Loucy (cell line): ENCODE results near the gene ADARB1.

ENCODE experiments used
- H2AFZ ChIP-seq: fragments of 200-600 bp; sonication (generic); 2 replicates; pipeline ENCODE4 v1.6.0; 2016; ENCODE audit warnings: antibody characterized with exemption, mild to moderate bottlenecking, low read length, moderate library complexity
- H3F3A ChIP-seq: fragments of 200-600 bp; 2 replicates; pipeline ENCODE4 v1.6.0; 2016; ENCODE audit warnings: antibody characterized with exemption, low read depth, mild to moderate bottlenecking
- H3K27me3 ChIP-seq: fragments of 200-600 bp; sonication (generic); 2 replicates; pipeline ENCODE4 v1.6.1; 2014; ENCODE audit warnings: low read length, mild to moderate bottlenecking; ENCODE audit not compliant: insufficient read depth, poor library complexity, severe bottlenecking
- H3K36me3 ChIP-seq: fragments of 200-600 bp; sonication (generic); 2 replicates; pipeline ENCODE4 v1.6.1; 2016; ENCODE audit warnings: low read length; ENCODE audit not compliant: insufficient read depth
- H3K4me1 ChIP-seq: fragments of 200-600 bp; sonication (generic); 2 replicates; pipeline ENCODE4 v1.5.1; 2014; ENCODE audit warnings: low read length, mild to moderate bottlenecking; ENCODE audit not compliant: insufficient read depth, poor library complexity, severe bottlenecking
- H3K4me2 ChIP-seq: fragments of 200-600 bp; sonication (generic); 2 replicates; pipeline ENCODE4 v1.6.0; 2014; ENCODE audit warnings: antibody characterized with exemption, low read length, low read depth, mild to moderate bottlenecking; ENCODE audit not compliant: poor library complexity, severe bottlenecking
- H3K4me3 ChIP-seq: fragments of 200-600 bp; sonication (generic); 2 replicates; pipeline ENCODE4 v1.5.1; 2014; ENCODE audit warnings: low read length, mild to moderate bottlenecking, mixed read lengths; ENCODE audit not compliant: poor library complexity, severe bottlenecking
- H3K79me2 ChIP-seq: fragments of 200-600 bp; sonication (generic); 2 replicates; pipeline ENCODE4 v1.6.1; 2014; ENCODE audit warnings: low read length; ENCODE audit not compliant: insufficient read depth
- H3K9ac ChIP-seq: fragments of 200-600 bp; sonication (generic); 2 replicates; pipeline ENCODE4 v1.6.0; 2014; ENCODE audit warnings: mild to moderate bottlenecking, low read depth, low read length, moderate library complexity; ENCODE audit not compliant: poor library complexity, severe bottlenecking
- H3K9me2 ChIP-seq: fragments of 200-600 bp; sonication (generic); replicated peaks from 2 replicates; pipeline ENCODE4 v1.6.1; 2016; ENCODE audit warnings: low read depth, low read length, mixed read lengths
- H3K9me3 ChIP-seq: fragments of 200-600 bp; sonication (generic); 2 replicates; pipeline ENCODE4 v1.6.1; 2014; ENCODE audit warnings: mild to moderate bottlenecking, antibody characterized with exemption, low read length, low read depth; ENCODE audit not compliant: insufficient read depth
- H4K20me1 ChIP-seq: fragments of 200-600 bp; sonication (generic); 2 replicates; pipeline ENCODE4 v1.6.0; 2014; ENCODE audit warnings: antibody characterized with exemption, low read length, mild to moderate bottlenecking; ENCODE audit not compliant: insufficient read depth, poor library complexity, severe bottlenecking
- EZH2phosphoT487 ChIP-seq: fragments of 200-600 bp; IDR thresholded peaks from 2 replicates; pipeline ENCODE4 v1.6.1; 2018; ENCODE audit warnings: antibody characterized with exemption, mild to moderate bottlenecking, moderate library complexity, borderline replicate concordance
- TF ChIP-seq, protein P1 (sequence below): fragments of 200-600 bp; sonication (generic); conservative IDR thresholded peaks from 2 replicates; pipeline ENCODE4 v1.5.1; 2014; ENCODE audit warnings: mild to moderate bottlenecking, antibody characterized with exemption, low read length

ADARB1 gene

DNA sequence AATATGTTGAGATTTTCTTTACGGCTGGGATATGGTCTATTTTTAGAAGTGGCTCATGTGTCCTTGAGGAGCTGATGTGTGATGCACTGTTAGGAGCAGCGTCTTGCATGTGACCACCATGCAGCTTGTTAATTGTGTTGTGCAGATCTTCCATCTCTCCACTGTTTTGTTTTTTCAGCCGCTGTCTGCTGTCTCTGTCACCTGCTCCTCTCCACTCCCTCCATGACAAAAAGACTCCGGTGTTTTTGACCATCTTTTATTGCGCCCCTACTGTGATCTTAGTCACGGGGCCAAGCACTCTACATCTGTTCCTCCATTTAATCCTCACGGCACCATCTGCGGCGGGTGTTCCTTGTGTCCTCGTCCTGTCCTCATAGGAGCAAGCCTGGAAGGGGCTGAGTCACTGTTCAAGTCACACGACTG, 51.8 kb downstream of the ADARB1 start:
- peak overlapping the region; percentile 10 for H3K9ac ChIP-seq
- no peaks in the 10 kb centered on the region for H4K20me1 ChIP-seq
- H3F3A ChIP-seq: no peaks in the 10 kb centered on the region
- TF ChIP-seq, protein P1, sequence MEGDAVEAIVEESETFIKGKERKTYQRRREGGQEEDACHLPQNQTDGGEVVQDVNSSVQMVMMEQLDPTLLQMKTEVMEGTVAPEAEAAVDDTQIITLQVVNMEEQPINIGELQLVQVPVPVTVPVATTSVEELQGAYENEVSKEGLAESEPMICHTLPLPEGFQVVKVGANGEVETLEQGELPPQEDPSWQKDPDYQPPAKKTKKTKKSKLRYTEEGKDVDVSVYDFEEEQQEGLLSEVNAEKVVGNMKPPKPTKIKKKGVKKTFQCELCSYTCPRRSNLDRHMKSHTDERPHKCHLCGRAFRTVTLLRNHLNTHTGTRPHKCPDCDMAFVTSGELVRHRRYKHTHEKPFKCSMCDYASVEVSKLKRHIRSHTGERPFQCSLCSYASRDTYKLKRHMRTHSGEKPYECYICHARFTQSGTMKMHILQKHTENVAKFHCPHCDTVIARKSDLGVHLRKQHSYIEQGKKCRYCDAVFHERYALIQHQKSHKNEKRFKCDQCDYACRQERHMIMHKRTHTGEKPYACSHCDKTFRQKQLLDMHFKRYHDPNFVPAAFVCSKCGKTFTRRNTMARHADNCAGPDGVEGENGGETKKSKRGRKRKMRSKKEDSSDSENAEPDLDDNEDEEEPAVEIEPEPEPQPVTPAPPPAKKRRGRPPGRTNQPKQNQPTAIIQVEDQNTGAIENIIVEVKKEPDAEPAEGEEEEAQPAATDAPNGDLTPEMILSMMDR: no peak
- TF ChIP-seq EZH2phosphoT487: no peak
- no peak overlapping the region for H3K4me3 ChIP-seq
- no peaks in the 10 kb centered on the region for H3K27me3 ChIP-seq
- peaks cover 5% of the 10 kb centered on the region; the same call in 1 of the 2 replicates for H3K79me2 ChIP-seq
- H3K4me2 ChIP-seq: no peak overlapping the region
- H2AFZ ChIP-seq: no peak overlapping the region
- no peaks in the 10 kb centered on the region for H3K9me2 ChIP-seq
- H3K4me1 ChIP-seq: peaks cover 9% of the 10 kb centered on the region
- H3K9me3 ChIP-seq: no peaks in the 10 kb centered on the region
- H3K36me3 ChIP-seq: no peaks in the 10 kb centered on the region

DNA sequence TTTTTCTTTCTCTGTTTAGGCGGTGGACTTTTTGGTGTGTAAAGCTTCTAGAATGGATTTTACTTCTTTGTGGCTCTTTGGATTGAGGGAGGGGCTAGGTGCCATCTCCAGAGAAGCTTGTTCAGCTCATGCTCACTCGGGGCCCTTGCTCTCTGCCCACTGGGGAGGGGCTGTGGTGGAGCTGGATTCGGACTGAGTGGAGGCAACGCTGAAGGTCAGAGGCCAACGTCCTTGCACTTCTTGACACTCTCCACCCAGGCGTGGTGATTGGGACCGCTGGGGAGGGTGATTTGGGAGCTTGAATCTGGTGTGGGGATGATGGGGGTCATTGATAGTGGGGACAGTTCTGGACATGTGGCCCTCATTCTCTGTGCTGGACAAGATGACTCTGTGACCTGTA, 52.6 kb downstream of the ADARB1 start:
- no peaks in the 10 kb centered on the region for H3K27me3 ChIP-seq
- H3F3A ChIP-seq: no peaks in the 10 kb centered on the region
- no peak overlapping the region for H3K9ac ChIP-seq
- H4K20me1 ChIP-seq: no peaks in the 10 kb centered on the region
- peaks cover 5% of the 10 kb centered on the region; the same call in 1 of the 2 replicates for H3K79me2 ChIP-seq
- no peaks in the 10 kb centered on the region for H3K9me3 ChIP-seq
- no peak overlapping the region for H3K4me3 ChIP-seq
- H3K36me3 ChIP-seq: no peaks in the 10 kb centered on the region
- H3K4me1 ChIP-seq: peaks cover 9% of the 10 kb centered on the region
- no peaks in the 10 kb centered on the region for H3K9me2 ChIP-seq
- no peak overlapping the region for H3K4me2 ChIP-seq
- H2AFZ ChIP-seq: no peak overlapping the region
- TF ChIP-seq EZH2phosphoT487: no peak
- TF ChIP-seq, protein P1: no peak

DNA sequence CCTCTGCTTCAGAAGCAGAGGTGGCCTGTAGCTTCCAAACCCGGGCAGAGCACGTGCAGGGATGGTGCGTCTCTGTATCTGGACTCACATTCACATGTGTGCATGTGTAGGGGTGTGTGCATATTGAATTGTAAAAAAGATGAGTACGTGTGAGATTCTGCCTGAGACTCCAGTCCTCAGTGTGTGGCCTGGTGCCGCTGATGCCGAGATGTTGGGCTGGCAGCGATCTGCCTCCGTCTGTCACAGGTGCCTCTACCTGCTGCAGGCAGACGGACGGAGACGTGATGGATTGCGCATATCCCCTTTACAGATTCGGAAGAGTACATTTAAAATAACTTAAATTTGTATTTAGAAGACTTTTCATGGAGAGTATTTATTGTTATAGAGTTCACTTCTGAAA, 53.6 kb downstream of the ADARB1 start:
- Histone ChIP-seq H4K20me1 (no peaks in the 10 kb centered on the region), H3K4me3 (no peak overlapping the region), H3F3A (no peaks in the 10 kb centered on the region), H2AFZ (no peak overlapping the region), H3K9ac (no peak overlapping the region), H3K9me3 (no peaks in the 10 kb centered on the region), H3K36me3 (no peaks in the 10 kb centered on the region), H3K4me1 (peaks cover 3% of the 10 kb centered on the region), H3K27me3 (no peaks in the 10 kb centered on the region), H3K79me2 (peaks cover 5% of the 10 kb centered on the region; the same call in 1 of the 2 replicates), H3K4me2 (no peak overlapping the region), H3K9me2 (no peaks in the 10 kb centered on the region)
- TF ChIP-seq, protein P1: no peak
- no peak for TF ChIP-seq EZH2phosphoT487
